Measurements from ENCODE around the gene NEK10. TPM values are rescaled to one million over a fixed set of nuclear protein-coding genes. Genes with fewer than 3 reads are reported as not detected.

NEK10 gene
- total and polyA plus RNA-seq, 4 donors: 3.5 to 60.3 (median 12.8) TPM

DNA sequence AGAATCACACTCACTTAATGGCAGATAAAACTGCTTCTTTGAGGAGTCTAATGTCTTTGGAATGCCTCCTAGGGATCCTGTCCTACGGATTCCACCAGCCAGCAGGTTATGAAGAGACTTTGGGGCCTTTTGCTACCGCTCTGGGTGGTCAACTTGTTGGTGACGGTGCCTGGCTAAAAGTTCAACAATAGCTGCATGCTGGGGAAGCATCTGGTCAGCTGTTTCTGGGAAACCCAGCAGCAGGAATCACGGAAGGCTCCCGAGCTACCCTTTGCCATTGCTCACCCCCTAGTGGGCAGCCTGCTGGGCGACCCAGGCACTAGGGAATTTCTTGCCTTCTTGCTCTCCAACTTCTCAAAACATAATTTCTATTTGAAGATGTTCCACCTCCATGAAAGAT, 263.3 kb downstream of the NEK10 start:
- DNase-seq (peak in 1 of 3 donors; percentile 26), ATAC-seq (ENCODE audit: insufficient read depth, low FRiP score) (no peak)
- Histone ChIP-seq H3K4me3 (no peak overlapping the region), H3K27me3 (ENCODE audit: control insufficient read depth in 3 of 3, insufficient read depth in 3 of 3, low read length in 2 of 3) (no peaks in the 10 kb centered on the region), H3K9ac (ENCODE audit: insufficient read depth in 1 of 2, low read length in 2 of 2) (no peak overlapping the region), H3K27ac (ENCODE audit: low read depth in 1 of 2, low read length in 1 of 2) (no peak overlapping the region), H3K4me1 (ENCODE audit: control insufficient read depth in 5 of 5, insufficient read depth in 5 of 5, low read length in 5 of 5) (peaks cover 0 to 1% (median 0%) of the 10 kb centered on the region in 5 donors), H3K9me3 (ENCODE audit: control insufficient read depth in 4 of 4, insufficient read depth in 3 of 4, low read length in 3 of 4) (peaks cover 0 to 2% (median 0%) of the 10 kb centered on the region in 4 donors), H3K36me3 (ENCODE audit: control insufficient read depth in 4 of 4, insufficient read depth in 4 of 4, low read length in 4 of 4) (no peaks in the 10 kb centered on the region)
- 71 to 79% methylated on average over 6 of the region's 6 CpGs for whole genome bisulfite sequencing, 2 donors
- TF ChIP-seq, protein P1, sequence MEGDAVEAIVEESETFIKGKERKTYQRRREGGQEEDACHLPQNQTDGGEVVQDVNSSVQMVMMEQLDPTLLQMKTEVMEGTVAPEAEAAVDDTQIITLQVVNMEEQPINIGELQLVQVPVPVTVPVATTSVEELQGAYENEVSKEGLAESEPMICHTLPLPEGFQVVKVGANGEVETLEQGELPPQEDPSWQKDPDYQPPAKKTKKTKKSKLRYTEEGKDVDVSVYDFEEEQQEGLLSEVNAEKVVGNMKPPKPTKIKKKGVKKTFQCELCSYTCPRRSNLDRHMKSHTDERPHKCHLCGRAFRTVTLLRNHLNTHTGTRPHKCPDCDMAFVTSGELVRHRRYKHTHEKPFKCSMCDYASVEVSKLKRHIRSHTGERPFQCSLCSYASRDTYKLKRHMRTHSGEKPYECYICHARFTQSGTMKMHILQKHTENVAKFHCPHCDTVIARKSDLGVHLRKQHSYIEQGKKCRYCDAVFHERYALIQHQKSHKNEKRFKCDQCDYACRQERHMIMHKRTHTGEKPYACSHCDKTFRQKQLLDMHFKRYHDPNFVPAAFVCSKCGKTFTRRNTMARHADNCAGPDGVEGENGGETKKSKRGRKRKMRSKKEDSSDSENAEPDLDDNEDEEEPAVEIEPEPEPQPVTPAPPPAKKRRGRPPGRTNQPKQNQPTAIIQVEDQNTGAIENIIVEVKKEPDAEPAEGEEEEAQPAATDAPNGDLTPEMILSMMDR (IDR thresholded peaks at IDR 0.05; ENCODE audit: control extremely low read depth, extremely low read depth): no peak

DNA sequence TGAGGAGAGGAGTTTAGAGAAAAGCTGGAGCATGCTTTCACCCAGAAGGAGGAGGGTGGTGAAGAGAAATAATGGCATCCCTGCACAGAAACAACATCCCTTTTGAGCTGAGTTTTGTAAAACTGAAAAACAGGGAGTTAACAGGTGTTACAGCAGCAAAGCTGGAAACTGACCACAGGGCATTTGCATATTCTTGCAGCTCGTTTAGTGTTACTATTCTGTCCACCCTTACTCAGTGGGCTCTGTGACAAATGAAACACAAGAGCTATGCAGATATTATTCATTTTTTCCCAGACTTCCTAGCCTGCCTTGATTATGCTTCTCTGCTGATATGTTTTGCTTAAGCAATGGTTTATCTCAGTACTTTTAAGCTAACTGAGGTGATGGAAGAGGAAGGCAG, 272.0 kb downstream of the NEK10 start:
- Histone ChIP-seq H3K4me3 (no peak overlapping the region), H3K9me3 (ENCODE audit: control insufficient read depth in 4 of 4, insufficient read depth in 3 of 4, low read length in 3 of 4) (peaks cover 0 to 2% (median 0%) of the 10 kb centered on the region in 4 donors), H3K27me3 (ENCODE audit: control insufficient read depth in 3 of 3, insufficient read depth in 3 of 3, low read length in 2 of 3) (no peaks in the 10 kb centered on the region), H3K4me1 (ENCODE audit: control insufficient read depth in 5 of 5, insufficient read depth in 5 of 5, low read length in 5 of 5) (peaks cover 0 to 11% (median 1%) of the 10 kb centered on the region in 5 donors), H3K27ac (ENCODE audit: low read depth in 1 of 2, low read length in 1 of 2) (no peak overlapping the region), H3K36me3 (ENCODE audit: control insufficient read depth in 4 of 4, insufficient read depth in 4 of 4, low read length in 4 of 4) (no peaks in the 10 kb centered on the region), H3K9ac (ENCODE audit: insufficient read depth in 1 of 2, low read length in 2 of 2) (no peak overlapping the region)
- TF ChIP-seq, protein P1 (IDR thresholded peaks at IDR 0.05; ENCODE audit: control extremely low read depth, extremely low read depth): no peak
- DNase-seq: no peak
- ATAC-seq (ENCODE audit: insufficient read depth, low FRiP score): no peak
- WGBS, 2 donors: 57 to 75% methylated on average over 1 of the region's 1 CpG

- TF ChIP-seq, protein P1 (IDR thresholded peaks at IDR 0.05; ENCODE audit: control extremely low read depth, extremely low read depth): no peak
- Histone ChIP-seq H3K9ac (ENCODE audit: insufficient read depth in 1 of 2, low read length in 2 of 2) (no peak overlapping the region), H3K27me3 (ENCODE audit: control insufficient read depth in 3 of 3, insufficient read depth in 3 of 3, low read length in 2 of 3) (no peaks in the 10 kb centered on the region), H3K36me3 (ENCODE audit: control insufficient read depth in 4 of 4, insufficient read depth in 4 of 4, low read length in 4 of 4) (no peaks in the 10 kb centered on the region), H3K27ac (ENCODE audit: low read depth in 1 of 2, low read length in 1 of 2) (no peak overlapping the region), H3K4me3 (no peak overlapping the region), H3K9me3 (ENCODE audit: control insufficient read depth in 4 of 4, insufficient read depth in 3 of 4, low read length in 3 of 4) (no peaks in the 10 kb centered on the region), H3K4me1 (ENCODE audit: control insufficient read depth in 5 of 5, insufficient read depth in 5 of 5, low read length in 5 of 5) (peaks cover 0 to 11% (median 4%) of the 10 kb centered on the region in 5 donors)
- DNase-seq (peak in 1 of 3 donors; percentile 24), ATAC-seq (ENCODE audit: insufficient read depth, low FRiP score) (no peak)
- WGBS, 2 donors: 17 to 37% methylated on average over 2 of the region's 2 CpGs
These were observed 273.5 kb downstream of the NEK10 start for GRCh38 chr3:27095553-27096222.

Measured in lung (tissue), 12 donors.